ENCODE measurements around the gene PRR4.

DNA sequence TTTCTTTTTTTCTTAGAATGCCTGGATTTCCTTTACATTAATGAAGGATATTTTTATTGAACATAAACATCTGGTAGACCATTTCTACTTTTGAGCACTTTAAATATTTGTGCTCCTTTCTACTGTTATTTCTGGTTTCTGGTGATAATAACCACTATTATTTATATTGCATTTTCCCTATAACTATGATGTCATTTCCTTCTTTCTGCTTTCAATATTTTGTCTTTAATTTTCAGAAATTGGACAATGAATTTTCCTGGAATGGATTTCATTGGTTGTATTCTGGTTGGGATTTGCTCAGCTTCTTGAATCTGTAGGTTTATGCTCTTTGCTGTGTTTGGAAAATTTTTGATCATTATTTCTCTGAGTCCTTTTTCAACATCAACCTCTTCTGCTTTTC, 40.0 kb upstream of the PRR4 start:
- TF ChIP-seq POLR2A (IDR thresholded peaks at IDR 0.05): no peak
- TF ChIP-seq, protein P1, sequence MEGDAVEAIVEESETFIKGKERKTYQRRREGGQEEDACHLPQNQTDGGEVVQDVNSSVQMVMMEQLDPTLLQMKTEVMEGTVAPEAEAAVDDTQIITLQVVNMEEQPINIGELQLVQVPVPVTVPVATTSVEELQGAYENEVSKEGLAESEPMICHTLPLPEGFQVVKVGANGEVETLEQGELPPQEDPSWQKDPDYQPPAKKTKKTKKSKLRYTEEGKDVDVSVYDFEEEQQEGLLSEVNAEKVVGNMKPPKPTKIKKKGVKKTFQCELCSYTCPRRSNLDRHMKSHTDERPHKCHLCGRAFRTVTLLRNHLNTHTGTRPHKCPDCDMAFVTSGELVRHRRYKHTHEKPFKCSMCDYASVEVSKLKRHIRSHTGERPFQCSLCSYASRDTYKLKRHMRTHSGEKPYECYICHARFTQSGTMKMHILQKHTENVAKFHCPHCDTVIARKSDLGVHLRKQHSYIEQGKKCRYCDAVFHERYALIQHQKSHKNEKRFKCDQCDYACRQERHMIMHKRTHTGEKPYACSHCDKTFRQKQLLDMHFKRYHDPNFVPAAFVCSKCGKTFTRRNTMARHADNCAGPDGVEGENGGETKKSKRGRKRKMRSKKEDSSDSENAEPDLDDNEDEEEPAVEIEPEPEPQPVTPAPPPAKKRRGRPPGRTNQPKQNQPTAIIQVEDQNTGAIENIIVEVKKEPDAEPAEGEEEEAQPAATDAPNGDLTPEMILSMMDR (IDR thresholded peaks at IDR 0.05 in 4 of 5, conservative IDR thresholded peaks at IDR 0.05 in 1 of 5): no peak

Measured in gastrocnemius medialis (tissue), 4 donors.